PC-3 (cell line): Measurements from ENCODE around the gene CST5. TPM values are rescaled to one million over a fixed set of nuclear protein-coding genes. Genes with fewer than 3 reads are reported as not detected.

ENCODE experiments used
- ATAC-seq: fragments of 200-7000 bp; cut with Tn5 transposase; 2 replicates; pipeline ENCODE4 v1.9.1; 2020; ENCODE audit warnings: mild to moderate bottlenecking, moderate library complexity
- BruUV-seq: library from RNA; stranded (reverse); fragments of 400-500 nt; replicated peaks from 2 replicates; lab custom pipeline; 2021; lab: Mats Ljungman, UMichigan
- CTCF ChIA-PET: fragments of 300-600 bp; sonication (Branson Sonifier 250); formaldehyde crosslinking; loops from one replicate; lab custom pipeline; 2022; ENCODE audit warnings: antibody characterized with exemption; lab: Charles Lee
- POLR2A ChIA-PET: fragments of 300-600 bp; sonication (Branson Sonifier 250); formaldehyde crosslinking; loops from one replicate; lab custom pipeline; 2022; ENCODE audit warnings: antibody characterized with exemption; ENCODE audit not compliant: unreplicated experiment; lab: Charles Lee
- DNase-seq: peaks from one replicate; pipeline ENCODE4 v3.0.0-alpha.2; 2015
- H2AFZ ChIP-seq: fragments of 300-600 bp; sonication (generic); 2 replicates; pipeline ENCODE4 v1.6.0; 2016; ENCODE audit warnings: antibody characterized with exemption, low read length
- H3F3A ChIP-seq: fragments of 300-600 bp; sonication (generic); one replicate; pipeline ENCODE4 v1.6.0; 2017; ENCODE audit warnings: antibody characterized with exemption, low read length, control low read depth, mild to moderate bottlenecking; ENCODE audit not compliant: unreplicated experiment
- H3K27ac ChIP-seq: fragments of 300-600 bp; sonication (generic); 2 replicates; pipeline ENCODE4 v1.5.1; 2016; ENCODE audit warnings: mild to moderate bottlenecking, low read length
- H3K27me3 ChIP-seq: fragments of 300-600 bp; sonication (generic); 2 replicates; pipeline ENCODE4 v1.6.1; 2016; ENCODE audit warnings: low read length, mixed read lengths
- H3K36me3 ChIP-seq: fragments of 300-600 bp; sonication (generic); 2 replicates; pipeline ENCODE4 v1.6.1; 2016; ENCODE audit warnings: low read depth, mixed run types, low read length, mixed read lengths
- H3K4me1 ChIP-seq: fragments of 300-600 bp; sonication (generic); 2 replicates; pipeline ENCODE4 v1.5.1; 2016; ENCODE audit warnings: low read length; ENCODE audit not compliant: insufficient read depth
- H3K4me2 ChIP-seq: fragments of 300-600 bp; sonication (generic); 2 replicates; pipeline ENCODE4 v1.6.0; 2016; ENCODE audit warnings: low read length
- H3K4me3 ChIP-seq: fragments of 300-600 bp; sonication (generic); 2 replicates; pipeline ENCODE4 v1.5.1; 2016; ENCODE audit warnings: mild to moderate bottlenecking, low read length, mixed read lengths
- H3K79me2 ChIP-seq: fragments of 300-600 bp; sonication (generic); 2 replicates; pipeline ENCODE4 v1.6.1; 2017; ENCODE audit warnings: low read length, mixed read lengths
- H3K9ac ChIP-seq: fragments of 300-600 bp; sonication (generic); 2 replicates; pipeline ENCODE4 v1.6.0; 2016; ENCODE audit warnings: mild to moderate bottlenecking, low read length
- H3K9me2 ChIP-seq: fragments of 300-600 bp; sonication (generic); replicated peaks from 2 replicates; pipeline ENCODE4 v1.6.1; 2016; ENCODE audit warnings: mixed run types, low read length, mixed read lengths
- H3K9me3 ChIP-seq: fragments of 300-600 bp; sonication (generic); 2 replicates; pipeline ENCODE4 v1.6.1; 2016; ENCODE audit warnings: low read length, mixed read lengths
- H4K20me1 ChIP-seq: fragments of 300-600 bp; sonication (generic); 2 replicates; pipeline ENCODE4 v1.6.1; 2016; ENCODE audit warnings: low read length, mixed read lengths
- EZH2 ChIP-seq: fragments of 300-600 bp; sonication (generic); IDR thresholded peaks from one replicate; pipeline ENCODE4 v1.6.1; 2017; ENCODE audit warnings: antibody characterized with exemption, mild to moderate bottlenecking, low read length; ENCODE audit not compliant: unreplicated experiment
- EZH2phosphoT487 ChIP-seq: fragments of 300-600 bp; sonication (generic); IDR thresholded peaks from 2 replicates; pipeline ENCODE4 v1.6.1; 2018; ENCODE audit warnings: mild to moderate bottlenecking, antibody characterized with exemption, low read length, borderline replicate concordance
- intact Hi-C: fragments of 100-400 bp; cut with micrococcal nuclease; formaldehyde crosslinking; loops from 2 replicates; pipeline ENCODE4 v1.9.0; 2023
- total RNA-seq: library from RNA; depleted of rRNA; stranded (reverse); fragments of >200 nt; gene quantifications from 2 replicates; pipeline ENCODE4 v1.2.3, GENCODE V29; 2014
- TF ChIP-seq, protein P1 (sequence below): fragments of 300-600 bp; sonication (generic); conservative IDR thresholded peaks from 2 replicates; pipeline ENCODE4 v1.5.1; 2017; ENCODE audit warnings: antibody characterized with exemption, low read depth, mild to moderate bottlenecking, low read length

CST5 gene
- total RNA-seq, 1 experiment from 2014 or later, result not detected

DNA sequence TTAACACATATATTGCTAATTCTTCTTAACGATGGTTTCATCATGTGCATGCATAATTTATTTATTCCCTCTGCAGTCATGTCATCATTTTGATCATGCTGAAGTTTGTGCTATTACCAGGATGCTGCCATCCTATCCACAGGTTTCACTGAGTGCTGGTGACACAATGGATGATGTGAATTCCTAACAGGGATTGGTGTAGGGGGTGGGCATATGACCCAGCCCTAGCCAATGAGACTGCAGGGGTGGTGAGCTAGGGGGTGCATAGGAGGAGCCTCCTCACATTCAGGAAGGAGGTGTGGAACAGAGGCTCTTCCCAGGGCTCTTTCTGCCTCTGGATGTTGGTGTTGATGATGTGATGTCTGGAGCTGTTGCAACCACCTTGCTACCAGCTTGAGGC is 7.5 kb downstream of the CST5 start:
- Histone ChIP-seq H3K4me3 (no peak overlapping the region), H3K9me2 (no peaks in the 10 kb centered on the region), H3K4me1 (no peaks in the 10 kb centered on the region), H3K36me3 (no peaks in the 10 kb centered on the region), H4K20me1 (no peaks in the 10 kb centered on the region), H3F3A (no peaks in the 10 kb centered on the region), H3K9me3 (no peaks in the 10 kb centered on the region), H3K27me3 (peaks cover 79% of the 10 kb centered on the region), H2AFZ (no peak overlapping the region), H3K4me2 (no peak overlapping the region), H3K9ac (no peak overlapping the region), H3K79me2 (no peaks in the 10 kb centered on the region), H3K27ac (no peak overlapping the region)
- no peak for TF ChIP-seq EZH2phosphoT487
- TF ChIP-seq EZH2, result no peak
- TF ChIP-seq, protein P1, sequence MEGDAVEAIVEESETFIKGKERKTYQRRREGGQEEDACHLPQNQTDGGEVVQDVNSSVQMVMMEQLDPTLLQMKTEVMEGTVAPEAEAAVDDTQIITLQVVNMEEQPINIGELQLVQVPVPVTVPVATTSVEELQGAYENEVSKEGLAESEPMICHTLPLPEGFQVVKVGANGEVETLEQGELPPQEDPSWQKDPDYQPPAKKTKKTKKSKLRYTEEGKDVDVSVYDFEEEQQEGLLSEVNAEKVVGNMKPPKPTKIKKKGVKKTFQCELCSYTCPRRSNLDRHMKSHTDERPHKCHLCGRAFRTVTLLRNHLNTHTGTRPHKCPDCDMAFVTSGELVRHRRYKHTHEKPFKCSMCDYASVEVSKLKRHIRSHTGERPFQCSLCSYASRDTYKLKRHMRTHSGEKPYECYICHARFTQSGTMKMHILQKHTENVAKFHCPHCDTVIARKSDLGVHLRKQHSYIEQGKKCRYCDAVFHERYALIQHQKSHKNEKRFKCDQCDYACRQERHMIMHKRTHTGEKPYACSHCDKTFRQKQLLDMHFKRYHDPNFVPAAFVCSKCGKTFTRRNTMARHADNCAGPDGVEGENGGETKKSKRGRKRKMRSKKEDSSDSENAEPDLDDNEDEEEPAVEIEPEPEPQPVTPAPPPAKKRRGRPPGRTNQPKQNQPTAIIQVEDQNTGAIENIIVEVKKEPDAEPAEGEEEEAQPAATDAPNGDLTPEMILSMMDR, result no peak
- ChIA-PET CTCF (no interaction called here), POLR2A (no interaction called here)
- intact Hi-C loops, result no loop called here
- BruUV-seq, result no TSS peak
- DNase-seq (no peak), ATAC-seq (no peak)

DNA sequence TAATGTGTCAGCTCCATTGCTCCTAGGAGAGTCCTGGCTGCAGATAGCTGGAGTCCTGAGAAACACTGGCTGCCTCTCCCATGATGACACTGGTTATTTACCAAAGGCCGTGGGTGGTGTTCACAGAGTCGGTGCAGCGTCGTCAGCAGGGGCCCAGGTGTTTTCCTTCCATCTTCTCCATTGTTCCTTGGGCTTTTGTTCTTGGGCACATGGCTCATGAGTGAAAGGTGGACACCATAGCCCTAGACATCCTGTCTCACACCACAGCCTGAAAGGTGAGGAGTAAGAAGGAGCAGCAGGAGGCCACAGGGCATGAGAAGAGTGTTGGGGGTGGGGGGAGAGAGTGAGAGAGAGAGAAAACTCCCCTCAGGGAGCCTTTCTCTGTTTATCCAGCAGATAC is 9.1 kb downstream of the CST5 start:
- no peak for TF ChIP-seq EZH2phosphoT487
- TF ChIP-seq, protein P1, result no peak
- no peak for TF ChIP-seq EZH2
- Histone ChIP-seq H2AFZ (no peak overlapping the region), H3K9me2 (no peaks in the 10 kb centered on the region), H3K4me3 (no peak overlapping the region), H3K4me1 (no peaks in the 10 kb centered on the region), H3K9ac (no peak overlapping the region), H3K27ac (no peak overlapping the region), H3F3A (no peaks in the 10 kb centered on the region), H3K27me3 (peaks cover 83% of the 10 kb centered on the region), H3K79me2 (no peaks in the 10 kb centered on the region), H3K4me2 (no peak overlapping the region), H3K36me3 (no peaks in the 10 kb centered on the region), H4K20me1 (no peaks in the 10 kb centered on the region), H3K9me3 (no peaks in the 10 kb centered on the region)
- BruUV-seq, result no TSS peak
- CTCF ChIA-PET, result no interaction called here
- DNase-seq, result no peak
- intact Hi-C loops, result no loop called here
- ATAC-seq, result no peak
- POLR2A ChIA-PET, result no interaction called here

DNA sequence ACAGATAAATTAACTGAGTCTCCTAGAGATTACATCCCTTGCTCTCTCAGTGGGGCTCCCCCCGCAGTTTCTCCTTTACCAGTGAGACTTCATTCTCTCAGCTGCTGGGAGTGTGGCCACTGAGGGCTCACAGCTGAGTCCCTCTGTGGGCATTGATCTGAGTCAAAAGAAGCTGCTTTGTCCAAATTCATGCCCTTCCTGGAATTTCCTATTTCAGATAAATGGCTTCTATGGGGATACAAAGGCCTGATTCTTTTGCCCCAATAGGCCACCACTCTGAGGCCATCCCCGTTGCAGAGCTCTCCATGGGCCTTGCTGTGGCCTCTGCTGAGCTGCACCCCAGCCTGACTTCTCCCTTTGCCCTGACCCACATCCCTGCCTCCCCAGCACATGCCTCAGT is 10.0 kb downstream of the CST5 start:
- DNase-seq, result no peak
- CTCF ChIA-PET, result no interaction called here
- H2AFZ ChIP-seq, result no peak overlapping the region

More for the DNA sequence above, 10.0 kb downstream of the CST5 start:
- H3K79me2 ChIP-seq, result no peaks in the 10 kb centered on the region
- TF ChIP-seq EZH2, result no peak
- TF ChIP-seq EZH2phosphoT487, result no peak
- TF ChIP-seq, protein P1, result no peak
- H3K4me2 ChIP-seq, result no peak overlapping the region
- H4K20me1 ChIP-seq, result no peaks in the 10 kb centered on the region
- no peak for ATAC-seq
- no peak overlapping the region for H3K9ac ChIP-seq
- no peaks in the 10 kb centered on the region for H3K36me3 ChIP-seq
- no TSS peak for BruUV-seq
- no peaks in the 10 kb centered on the region for H3K9me3 ChIP-seq
- H3K9me2 ChIP-seq, result no peaks in the 10 kb centered on the region
- H3K27ac ChIP-seq, result no peak overlapping the region
- H3K27me3 ChIP-seq, result peaks cover 84% of the 10 kb centered on the region
- H3F3A ChIP-seq, result no peaks in the 10 kb centered on the region
- intact Hi-C loops, result no loop called here
- POLR2A ChIA-PET, result interaction anchor here (0.6 kb wide), 1 partner anchor 42 kb away, joined by 14 read pairs; no protein-coding TSS in a partner anchor
- no peaks in the 10 kb centered on the region for H3K4me1 ChIP-seq
- no peak overlapping the region for H3K4me3 ChIP-seq
